Left renal cortex interstitium (tissue), 4 donors: ENCODE data around the gene SPRR3. TPM values are rescaled to one million over a fixed set of nuclear protein-coding genes. Genes with fewer than 3 reads are reported as not detected.
"Not testable (repeated sequence)": the region's sequence is repeated elsewhere in the genome, so short reads cannot be mapped to it uniquely, and the experiment has no call there.

Experiments used
- DNase-seq, 4 donors: peaks; one replicate each; pipeline ENCODE4 v3.0.0-alpha.2; 2013; ENCODE audit warnings: low read depth in 4 of 4, low spot score in 2 of 4, missing footprints in 1 of 4
- polyA plus RNA-seq, 4 donors: library from polyadenylated mRNA; unstranded; fragments of 120-200 nt; gene quantifications; one replicate each; pipeline ENCODE4 v1.2.1, GENCODE V29; 2013; ENCODE audit not compliant: insufficient read length in 4 of 4

The SPRR3 gene
- polyA plus RNA-seq, 4 donors: 0.17 to 0.51 (median 0.18) TPM; not detected in 1

DNA sequence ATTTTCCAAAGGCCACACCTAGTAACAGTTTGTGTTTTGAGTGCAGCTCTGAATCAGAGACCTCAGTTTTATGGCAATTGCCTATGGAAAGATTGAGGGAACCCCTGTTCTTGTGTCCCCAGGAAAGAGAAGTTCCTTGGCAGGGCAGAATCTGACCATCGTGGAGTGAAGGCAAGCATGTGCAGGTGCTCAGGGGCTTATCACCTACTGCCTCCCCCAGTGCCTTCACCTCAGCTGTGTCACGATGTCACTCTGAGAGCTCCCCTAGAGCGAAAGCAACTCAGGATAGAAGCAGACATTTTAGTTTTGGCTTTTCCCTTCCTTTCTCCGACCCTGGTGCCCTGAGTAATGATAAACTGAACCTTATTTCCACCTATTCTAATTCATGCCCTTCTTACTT lies 19.5 kb upstream of the SPRR3 start:
- DNase-seq: no peak

DNA sequence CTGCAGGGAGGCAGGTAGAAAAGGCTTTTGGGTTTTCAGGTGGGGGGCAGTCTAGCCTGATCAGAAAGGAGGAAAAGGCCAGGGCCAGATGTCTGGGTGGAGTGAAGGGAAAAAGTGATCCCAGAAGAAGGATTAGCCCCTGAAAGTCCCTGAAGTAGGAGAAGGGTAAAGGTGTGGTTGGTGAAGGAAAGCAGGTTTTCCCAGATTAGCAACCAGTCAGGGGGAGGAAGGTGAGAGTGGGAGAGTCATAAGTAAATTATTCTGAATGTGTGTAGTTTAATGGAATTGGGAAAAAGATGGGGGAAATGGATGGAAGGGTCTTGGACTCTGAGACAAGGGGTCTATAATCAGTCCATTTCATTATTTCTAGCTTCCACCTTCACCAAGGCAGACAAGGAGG lies 18.3 kb upstream of the SPRR3 start:
- no peak for DNase-seq

DNA sequence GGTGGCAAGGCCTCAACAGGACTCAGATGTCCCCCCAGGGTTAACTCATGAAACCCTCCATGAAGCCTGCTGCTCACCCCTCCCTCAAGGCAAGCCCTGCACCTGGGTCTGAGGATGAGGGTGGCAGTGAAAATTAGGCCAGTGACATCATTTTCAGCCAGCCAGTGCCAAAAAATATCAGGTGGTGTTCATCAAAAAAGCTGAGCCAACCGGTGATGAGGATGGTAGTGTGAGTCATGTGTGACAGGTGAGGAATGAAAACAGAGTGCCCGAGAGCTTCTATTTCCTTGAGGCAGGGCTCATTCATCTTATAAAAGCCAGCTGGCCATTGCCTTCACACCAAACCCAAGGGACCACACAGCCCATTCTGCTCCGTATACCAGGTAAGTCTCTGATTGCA lies 17.8 kb upstream of the SPRR3 start, which contains the start of gene SPRR1A:
TSS of gene SPRR1A (plus strand) at position 339 of the 400 bp plus-strand sequence. CDS start 1,150 bp downstream, outside the sequence.
- DNase-seq: no peak

DNA sequence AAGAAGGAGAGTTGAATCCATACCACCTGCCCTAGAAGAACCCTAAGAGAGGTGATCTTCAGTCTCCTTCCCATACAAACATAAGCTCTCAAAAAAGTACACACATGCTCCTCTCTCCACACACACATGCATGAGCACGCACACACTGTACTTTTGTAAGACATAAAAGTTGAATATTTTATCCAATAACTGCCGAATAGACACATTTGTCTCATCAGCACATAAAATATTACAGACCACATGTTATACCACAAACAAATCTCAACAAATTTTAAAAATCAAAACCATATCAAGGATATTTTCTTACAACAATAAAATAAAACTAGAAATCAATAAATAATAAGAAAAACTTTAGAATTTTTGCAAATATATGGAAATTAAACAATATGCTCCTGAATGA lies 15.0 kb upstream of the SPRR3 start:
- DNase-seq: no peak

DNA sequence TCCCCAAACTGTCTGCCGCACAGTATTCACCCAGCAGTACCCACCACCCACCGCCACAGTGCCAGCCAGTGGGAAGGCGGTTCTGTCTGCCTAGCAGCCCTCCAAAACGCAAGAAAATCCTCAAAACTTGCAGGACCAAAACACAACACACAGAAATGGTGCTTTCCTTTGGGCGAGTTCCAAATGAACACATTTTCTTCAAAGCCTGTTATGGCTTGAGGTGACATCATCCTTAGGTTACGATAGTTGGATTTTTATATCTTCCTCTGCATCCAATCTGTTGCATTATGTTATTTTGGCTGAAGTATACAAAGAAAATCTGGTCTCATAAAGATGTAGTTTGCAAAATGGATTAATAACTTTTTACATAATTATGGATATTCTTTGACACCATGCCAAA lies 8.4 kb upstream of the SPRR3 start:
- no peak for DNase-seq

DNA sequence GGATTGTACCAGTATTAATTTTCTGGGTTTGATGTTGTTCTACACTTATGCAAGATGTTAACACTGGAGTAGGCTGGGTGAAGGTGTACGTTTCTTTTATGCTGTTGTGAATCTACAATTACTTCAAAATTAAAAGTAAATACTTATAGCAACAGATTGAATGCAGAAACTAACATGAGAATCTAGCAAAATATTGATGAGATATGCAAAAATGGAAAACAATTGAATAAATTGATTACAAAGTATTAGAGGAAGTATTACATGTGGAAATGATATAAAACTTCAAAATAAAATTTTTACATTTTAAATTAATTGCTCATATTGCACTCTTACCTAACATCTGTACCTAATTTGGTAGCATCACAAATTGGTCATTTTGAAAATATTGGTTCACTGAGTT lies 5.7 kb upstream of the SPRR3 start:
- no peak for DNase-seq

DNA sequence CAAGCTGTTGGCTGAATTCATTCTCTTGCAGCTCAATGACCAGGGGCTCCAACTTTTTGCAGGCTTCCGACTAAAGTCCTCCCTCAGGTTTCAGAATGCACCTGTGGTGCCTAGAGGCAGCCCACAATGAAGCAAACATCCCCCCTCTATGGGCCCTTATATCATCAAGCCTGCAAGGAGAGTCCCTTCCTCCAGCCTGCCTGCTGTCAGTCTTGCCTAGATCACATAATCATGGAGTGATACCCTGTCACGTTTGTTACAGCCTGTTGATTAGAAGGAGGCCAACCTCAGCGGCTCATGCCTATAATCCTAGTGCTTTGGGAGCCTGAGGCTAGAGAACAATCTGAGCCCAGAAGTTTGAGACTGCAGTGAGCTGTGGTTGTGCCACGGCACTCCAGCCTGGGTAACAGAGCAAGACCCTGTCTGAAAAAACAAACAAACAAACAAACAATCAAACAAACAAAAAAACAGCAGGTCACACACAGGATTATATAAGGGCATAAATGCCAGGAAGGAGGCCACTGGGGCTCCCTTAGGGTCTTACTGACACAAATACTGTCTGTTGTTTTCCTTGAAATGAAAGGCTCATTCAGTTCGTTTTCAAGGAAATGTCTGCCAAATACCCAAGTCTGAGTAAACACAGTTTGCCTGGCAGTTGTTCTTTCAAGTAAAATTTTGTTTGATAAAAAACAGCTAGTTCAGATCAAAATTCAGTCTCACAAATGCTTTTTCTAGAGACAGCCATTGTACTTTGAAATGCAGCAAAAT lies 4.7 kb upstream of the SPRR3 start:
- DNase-seq: no peak

DNA sequence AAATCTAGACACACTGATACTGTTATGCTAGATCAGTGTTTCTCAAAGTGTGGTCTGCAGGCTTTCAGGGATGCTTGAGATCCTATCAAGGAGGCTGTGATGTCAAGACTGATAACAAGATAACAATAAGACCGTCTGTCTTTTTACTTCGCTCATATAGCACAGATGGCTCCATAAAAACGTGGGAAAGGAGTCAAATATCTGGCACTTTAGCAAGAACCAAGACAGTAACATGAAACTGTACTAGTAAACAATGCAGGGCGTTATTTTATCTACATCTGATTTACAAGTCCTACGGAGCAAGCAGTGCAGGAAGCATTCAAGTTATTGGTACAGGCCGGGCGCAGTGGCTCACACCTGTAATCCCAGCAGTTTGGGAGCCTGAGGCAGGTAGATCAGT lies 3.6 kb upstream of the SPRR3 start:
- no peak for DNase-seq

DNA sequence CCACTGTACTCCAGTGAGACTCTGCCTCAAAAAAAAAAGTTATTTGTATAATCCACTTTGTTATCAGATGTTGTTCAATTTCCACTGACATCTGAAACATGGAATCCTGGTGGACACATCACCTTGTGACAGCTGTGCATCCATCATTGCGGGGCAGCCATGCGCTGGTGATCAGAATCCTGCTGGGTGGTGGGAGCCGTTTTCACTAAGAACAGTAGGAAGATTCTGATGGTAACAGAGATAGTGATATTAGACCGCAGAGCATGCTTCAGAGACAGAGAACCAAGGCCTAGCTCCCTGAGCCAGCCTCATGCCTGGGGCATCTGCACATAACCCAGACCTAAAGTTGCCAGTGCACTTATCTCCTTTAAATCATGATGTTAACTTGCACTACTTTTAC lies 3.1 kb upstream of the SPRR3 start:
- DNase-seq: no peak

DNA sequence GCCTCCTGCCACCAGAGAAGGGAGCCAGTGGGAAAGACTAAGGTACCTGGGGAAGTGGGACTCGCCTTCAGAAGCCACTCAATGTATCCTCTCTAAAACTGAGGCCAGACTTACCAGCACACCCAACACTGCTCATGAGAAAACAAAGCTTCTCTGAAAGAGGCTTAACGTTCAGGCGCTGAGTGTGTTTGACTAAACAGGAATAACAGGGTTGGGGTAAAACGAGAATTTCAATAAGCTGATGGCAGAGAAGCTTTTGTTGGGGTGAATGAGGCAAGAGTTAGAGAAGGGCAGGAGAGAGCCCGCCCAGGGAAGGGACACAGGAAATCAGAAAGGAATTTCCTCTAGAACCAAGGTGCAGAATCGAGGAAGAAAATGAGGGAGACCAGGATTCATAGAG lies 1.7 kb upstream of the SPRR3 start:
- no peak for DNase-seq

DNA sequence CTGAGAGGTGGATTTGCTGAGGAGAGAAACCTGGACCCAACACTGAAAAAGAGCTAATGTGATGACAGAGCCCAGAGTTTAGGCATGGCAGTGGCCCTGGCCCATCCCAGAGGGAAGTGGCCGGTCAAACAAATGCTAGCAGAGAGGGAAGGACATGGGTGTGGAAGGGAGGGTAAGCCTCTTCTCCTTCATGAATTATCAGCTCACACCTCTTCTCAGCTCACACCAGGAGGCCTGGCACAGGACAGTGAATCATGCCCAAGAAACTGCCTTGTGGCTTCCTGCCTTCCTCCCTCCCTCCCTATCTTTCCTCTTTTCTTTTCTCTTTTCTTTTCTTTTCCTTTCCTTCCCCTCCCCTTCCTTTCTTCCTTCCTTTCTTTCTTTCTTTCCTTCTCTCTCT lies 1.3 kb upstream of the SPRR3 start:
- DNase-seq: no peak

DNA sequence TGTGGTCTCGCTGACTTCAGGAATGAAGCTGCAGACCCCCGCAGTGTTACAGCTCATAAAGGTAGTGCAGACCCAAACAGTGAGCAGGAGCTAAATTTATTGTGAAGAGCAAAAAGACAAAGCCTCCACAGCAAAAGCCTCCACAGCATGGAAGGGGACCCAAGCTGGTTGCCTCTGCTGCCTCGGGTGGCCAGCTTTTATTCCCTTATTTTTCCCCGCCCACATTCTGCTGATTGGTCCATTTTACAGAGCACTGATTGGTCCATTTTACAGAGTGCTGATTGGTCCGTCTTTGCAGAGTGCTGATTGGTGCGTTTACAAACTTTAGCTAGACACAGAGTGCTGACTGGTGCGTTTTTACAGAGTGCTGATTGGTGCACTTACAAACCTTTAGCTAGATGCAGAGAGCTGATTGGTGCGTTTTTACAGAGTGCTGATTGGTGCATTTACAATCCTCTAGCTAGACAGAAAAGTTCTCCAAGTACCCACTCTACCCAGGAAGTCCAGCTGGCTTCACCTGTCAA lies 9.7 kb downstream of the SPRR3 start:
- DNase-seq: not testable (repeated sequence)

DNA sequence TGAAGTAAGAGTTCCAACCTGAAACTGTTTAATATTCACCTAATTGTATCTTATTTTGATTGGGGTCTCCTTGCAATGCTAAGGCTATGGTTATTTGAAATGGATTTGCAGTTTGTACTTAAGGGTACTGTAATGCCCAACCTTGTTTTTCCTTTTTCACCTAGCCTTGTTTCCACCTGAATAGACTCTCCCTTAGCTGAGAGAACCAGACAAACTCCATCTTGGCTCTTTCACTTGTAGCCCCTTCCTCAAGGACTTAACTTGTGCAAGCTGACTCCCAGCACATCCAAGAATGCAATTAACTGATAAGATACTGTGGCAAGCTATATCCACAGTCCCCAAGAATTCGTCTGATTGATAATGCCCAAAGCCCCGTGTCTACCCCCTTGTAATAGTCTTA lies 20.3 kb downstream of the SPRR3 start:
- DNase-seq: not testable (repeated sequence)

DNA sequence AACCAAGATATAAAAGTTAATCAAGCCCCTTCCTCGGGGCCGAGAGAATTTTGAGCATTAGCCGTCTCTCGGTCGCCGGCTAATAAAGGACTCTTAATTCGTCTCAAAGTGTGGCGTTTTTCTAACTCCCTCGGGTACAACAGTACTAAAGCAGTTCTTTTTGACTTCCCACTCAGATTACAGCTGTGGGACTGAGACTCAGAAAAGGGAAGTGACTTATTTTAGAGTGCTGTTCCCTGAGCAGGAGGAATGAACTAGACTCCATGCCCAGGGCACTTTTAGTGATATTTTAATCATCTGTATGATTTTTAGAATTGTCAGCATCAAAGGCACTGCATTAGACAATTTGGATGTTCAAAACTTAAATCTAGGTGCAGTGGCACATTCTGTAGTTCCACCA lies 20.8 kb downstream of the SPRR3 start:
- DNase-seq: not testable (repeated sequence)

DNA sequence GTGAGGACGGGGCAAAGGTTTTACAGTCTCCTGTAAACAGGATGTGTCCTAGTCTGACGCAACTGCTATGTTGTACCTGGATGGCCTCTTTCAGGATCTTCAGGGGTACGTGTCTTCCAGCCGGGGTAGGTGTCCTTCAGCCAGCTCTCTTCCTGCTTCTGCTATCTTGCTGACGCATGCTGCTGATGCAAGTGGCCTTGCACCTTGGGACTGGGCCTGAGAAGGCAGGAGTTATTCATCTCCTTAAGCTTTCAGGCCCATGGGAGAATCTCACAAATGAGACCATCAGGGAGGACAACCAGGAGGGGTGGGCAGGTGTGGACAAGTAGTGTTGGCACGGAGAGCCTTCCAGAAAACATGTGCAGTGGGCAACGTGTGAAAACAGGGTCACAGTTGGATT lies 21.6 kb downstream of the SPRR3 start:
- DNase-seq: no peak

DNA sequence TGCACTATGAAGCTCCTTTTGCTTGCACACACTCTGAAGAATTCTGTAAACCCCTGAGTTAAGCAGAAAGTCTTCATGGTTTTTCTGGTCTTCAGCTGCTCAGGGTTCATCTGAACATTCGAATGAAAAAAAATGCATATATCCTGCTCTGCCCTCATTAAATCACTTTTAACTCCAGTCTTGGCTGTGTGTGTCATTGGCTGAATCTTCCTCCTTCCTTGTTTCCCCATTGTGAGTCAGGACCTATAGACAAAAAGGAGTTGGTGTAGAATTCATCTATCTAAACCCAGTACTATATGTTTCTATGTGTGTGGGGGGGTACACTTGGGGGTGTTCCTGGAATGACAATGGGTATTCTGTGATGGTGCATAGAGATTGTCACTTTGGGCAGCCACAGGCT lies 22.9 kb downstream of the SPRR3 start:
- no peak for DNase-seq

DNA sequence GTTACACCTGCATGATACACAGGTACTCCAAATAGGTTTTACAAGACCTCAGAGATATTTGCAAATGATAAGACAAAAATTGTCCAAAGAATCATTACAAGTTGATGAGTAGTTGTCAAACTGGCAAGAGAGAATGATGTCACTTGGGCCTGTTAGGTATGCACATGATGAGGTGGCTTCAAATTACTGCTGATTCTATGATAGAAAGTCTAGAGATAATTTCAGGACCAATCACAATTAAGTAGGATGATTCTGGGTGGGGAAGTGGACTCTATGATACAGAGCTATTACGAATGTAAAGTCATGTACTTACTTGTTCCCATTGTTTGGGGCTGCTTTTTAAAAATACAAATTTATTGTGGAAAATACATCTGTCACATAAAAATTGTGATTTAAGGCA lies 24.2 kb downstream of the SPRR3 start:
- DNase-seq: no peak

DNA sequence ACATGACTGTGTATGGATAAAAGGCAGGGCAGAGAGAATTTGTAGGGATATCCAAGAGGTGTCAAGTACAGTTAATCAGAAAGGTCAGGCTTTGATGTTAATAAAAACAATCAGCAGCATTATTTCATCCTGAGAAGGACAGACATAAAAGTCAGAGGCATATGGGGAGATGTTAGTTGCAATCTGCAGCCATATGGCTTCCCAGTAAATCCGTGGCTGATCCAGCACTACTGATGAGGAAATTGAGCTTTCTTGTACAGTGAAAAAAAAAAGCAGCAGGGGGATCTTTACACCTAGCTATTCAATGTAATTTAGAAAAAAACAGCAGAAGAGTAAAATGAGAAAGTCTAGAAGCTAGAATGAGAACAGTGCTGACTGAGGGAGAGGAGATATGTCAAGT lies 27.2 kb downstream of the SPRR3 start:
- DNase-seq: no peak

DNA sequence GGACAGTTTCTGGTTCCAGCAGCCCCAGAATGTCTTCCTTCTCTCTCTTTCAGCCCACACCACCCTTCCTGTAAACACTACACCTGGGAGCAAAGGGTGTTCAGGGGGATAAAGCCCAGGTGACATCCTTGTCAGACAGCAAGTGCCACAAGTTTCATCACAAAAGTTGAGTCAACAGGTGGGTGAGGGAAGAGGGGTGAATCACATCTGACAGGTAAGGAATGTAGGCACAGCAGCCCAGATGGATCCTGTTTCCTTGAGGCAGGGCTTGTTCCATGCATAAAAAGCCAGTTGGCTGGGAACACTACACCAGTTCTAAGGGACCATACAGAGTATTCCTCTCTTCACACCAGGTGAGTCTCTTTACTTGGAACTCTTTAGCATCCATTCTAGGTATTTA lies 29.3 kb downstream of the SPRR3 start, which contains the start of gene SPRR1B:
TSS of gene SPRR1B (plus strand) at position 309 of the 400 bp plus-strand sequence. CDS start 1,143 bp downstream, outside the sequence.
- no peak for DNase-seq

DNA sequence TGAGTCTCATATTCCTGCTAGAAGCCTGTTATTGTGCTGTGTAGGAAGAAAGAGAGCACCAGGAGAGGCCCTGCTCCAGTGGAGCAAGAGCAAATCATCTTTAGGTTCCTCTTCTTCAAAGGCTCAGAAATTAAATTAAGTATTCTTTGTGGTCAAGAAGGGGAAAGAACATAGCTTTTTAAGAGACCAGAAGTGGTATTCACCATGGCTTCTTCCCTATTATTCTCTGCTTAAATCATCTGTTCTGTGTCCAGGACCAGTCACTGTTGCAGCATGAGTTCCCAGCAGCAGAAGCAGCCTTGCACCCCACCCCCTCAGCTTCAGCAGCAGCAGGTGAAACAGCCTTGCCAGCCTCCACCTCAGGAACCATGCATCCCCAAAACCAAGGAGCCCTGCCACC lies 30.5 kb downstream of the SPRR3 start:
- DNase-seq: no peak

DNA sequence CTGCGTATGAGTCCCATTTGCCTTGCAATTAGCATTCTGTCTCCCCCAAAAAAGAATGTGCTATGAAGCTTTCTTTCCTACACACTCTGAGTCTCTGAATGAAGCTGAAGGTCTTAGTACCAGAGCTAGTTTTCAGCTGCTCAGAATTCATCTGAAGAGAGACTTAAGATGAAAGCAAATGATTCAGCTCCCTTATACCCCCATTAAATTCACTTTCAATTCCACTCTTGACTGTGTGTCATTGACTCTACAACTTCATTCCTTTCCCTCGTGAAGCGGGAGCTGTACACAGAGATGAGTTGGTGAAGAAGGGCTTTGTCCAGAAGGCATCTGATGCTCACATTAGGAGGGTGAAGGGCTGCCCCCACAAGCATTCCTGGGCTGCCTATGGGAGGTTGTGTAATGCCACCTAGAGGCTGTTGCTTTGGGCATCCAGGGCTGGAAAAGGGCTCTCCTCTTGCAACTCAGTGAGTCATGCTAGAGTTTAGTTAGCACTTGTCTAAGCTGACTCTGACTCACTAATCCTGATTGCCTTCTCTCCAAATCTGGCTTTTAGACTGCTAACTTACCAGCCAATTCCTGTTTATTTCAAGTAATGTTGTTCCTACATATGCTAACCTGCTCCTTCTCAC lies 31.2 kb downstream of the SPRR3 start:
- no peak for DNase-seq

DNA sequence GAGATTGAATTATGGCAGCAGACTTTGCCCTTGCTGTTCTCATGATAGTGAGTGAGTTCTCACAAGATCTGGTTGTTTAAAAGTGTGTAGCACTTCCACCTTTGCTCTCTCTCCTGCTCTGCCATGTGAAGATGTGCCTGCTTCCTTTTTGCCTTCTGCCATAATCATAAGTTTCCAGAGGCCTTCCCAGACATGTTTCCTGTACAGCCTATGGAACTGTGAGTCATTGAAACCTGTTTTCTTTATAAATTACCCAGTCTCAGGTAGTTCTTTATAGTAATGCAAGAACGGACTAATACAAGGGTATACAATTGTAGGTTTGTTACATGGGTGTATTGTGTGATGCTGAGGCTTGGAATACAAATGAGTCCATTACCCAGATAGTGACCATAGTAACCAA lies 33.7 kb downstream of the SPRR3 start:
- no peak for DNase-seq
